DMS53 treated with DMSO at 0.1 percent for 48 hours (cell line): Measurements from ENCODE around the gene CSTPP1.
"Not testable (repeated sequence)": the region's sequence is repeated elsewhere in the genome, so short reads cannot be mapped to it uniquely, and the experiment has no call there.

ENCODE experiments used
- DNase-seq: peaks from one replicate; lab custom pipeline; 2025; ENCODE audit not compliant: unreplicated experiment; lab: John Stamatoyannopoulos, UW

CSTPP1 gene

DNA sequence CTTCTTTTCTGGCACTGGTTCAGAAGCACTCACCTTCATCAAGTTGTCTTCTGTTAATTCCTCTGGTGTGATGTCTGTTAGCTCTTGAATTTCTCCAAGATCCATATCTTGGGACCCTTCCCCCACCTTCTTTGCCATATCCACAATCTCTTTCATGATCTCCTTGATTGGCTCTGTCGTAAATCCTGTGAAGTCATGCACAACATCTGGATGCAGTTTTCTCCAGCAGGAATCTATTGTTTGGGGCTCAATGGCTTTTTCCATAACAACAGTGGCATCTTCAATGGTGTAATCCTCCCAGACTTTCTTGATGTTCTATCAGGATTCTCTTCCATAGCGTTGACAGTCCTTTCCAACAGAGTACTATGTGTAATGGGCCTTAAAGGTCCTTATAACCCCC lies 96.9 kb downstream of the CSTPP1 start:
- DNase-seq = no peak

DNA sequence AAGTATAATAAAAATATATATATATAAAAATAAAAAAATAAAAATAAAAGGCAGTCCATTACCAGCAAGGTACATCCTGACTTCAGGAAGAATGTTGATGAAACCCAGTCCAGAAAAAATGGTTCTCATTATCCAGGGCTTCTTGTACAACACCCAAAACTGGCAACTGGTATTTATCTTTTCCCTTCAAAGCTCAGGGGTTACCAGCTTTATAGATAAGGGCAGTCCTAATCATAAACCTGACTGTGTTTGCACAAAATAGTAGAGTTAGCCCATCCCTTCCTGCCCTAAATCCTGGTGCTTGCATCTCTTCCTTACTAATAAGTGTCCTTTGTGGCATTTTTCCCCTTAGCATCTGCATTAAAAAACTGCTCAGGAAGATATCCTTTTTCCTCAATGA lies 97.5 kb downstream of the CSTPP1 start:
- no peak for DNase-seq

- no peak for DNase-seq
These were observed 98.5 kb downstream of the CSTPP1 start for GRCh38 chr11:47035108-47035507.

- DNase-seq = no peak
These were observed 107.6 kb downstream of the CSTPP1 start for GRCh38 chr11:47044119-47044518.

- no peak for DNase-seq
These were observed 111.4 kb downstream of the CSTPP1 start for GRCh38 chr11:47047972-47048371.

- DNase-seq = no peak
These were observed 113.7 kb downstream of the CSTPP1 start for GRCh38 chr11:47050284-47050683.

- no peak for DNase-seq
These were observed 114.7 kb downstream of the CSTPP1 start for GRCh38 chr11:47051217-47051616.

DNA sequence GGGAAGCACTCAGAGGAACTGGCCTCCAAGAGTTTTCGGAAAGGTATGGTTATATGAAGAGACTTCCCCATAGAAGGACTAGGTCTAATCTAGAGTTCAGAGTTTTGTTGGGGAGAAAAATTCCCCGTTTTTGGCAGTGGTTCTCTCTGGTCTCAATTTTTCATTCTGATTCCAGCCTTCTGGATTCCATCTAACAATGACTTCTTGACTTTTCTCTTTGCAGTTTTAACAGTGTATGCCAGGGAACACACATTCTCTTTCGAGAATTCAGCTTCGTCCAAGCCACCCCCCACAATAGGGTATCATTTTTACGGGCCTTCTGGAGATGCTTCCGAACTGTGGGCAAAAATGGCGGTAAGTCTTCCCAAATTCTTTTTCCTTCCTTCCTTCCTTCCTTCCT lies 115.6 kb downstream of the CSTPP1 start:
- no peak for DNase-seq

DNA sequence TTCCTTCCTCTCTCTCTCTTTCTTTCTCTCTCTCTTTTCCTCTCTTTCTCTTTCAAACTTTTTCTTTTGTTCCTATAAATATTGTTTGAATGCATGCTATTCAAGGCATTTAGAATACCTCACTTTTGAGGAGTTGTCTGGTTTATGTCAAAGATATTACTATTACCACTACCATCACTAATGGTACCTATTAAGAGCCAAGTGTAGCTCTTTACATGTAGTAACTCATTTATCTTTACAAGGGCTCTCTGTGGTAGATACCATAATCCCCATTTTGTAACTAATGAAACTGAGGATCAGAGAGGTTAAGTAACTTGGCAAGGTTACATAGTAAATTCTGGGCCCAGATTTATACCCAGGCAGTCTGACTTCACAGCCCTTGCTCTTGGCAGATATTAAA lies 116.0 kb downstream of the CSTPP1 start:
- no peak for DNase-seq

GRCh38 chr11:47055534-47055933 lies 119.0 kb downstream of the CSTPP1 start:
- no peak for DNase-seq

DNA sequence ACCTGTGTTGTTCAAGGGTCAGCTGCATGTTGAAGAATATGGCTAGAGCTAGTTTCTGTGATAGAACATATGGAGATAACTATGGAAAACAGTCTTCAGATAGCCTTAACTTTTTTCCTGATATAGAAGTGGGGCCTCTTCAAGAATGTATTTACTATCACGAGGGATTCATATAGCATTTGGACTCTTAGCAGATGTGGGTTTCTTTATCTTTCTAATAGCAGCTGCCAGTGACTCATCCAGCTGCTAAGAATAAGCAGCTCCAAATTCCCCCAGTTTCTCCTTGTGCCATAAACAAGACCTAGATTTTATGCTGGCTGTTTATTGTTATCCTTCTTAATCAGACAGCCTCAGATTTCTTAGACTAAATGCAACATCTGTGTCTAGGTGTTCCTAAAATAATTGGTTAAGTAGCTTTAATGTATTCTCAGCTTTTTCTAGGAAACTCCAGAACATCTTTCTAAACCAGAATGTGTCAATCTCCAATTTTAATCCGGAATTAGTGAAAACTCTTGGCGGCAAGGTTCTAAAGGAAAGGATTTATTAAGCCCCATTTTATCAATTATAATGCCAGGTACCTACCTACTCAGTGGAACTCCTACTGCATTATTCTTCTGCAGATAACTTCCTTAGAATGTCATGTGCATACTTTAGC lies 119.8 kb downstream of the CSTPP1 start:
- no peak for DNase-seq

DNA sequence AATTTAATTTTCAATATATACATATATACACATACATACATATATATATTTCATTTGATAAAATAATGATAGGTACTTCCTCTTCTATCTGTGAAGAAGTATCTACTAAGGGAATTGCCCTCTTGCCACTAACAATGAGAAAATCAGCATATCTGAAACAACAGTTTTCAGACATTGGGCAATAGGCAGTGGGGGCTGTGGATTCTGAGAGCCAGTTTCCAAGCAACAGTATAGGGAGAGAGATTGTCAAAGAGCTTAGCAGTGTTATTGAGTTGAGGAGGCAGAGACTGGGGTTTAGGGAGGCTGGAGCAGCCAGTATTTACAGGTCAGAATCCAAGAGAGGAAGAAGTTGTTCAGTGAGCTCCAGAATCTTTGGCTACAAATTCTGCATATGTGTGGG lies 120.8 kb downstream of the CSTPP1 start:
- no peak for DNase-seq

- DNase-seq = no peak
These were observed 124.2 kb downstream of the CSTPP1 start for GRCh38 chr11:47060807-47061206.

DNA sequence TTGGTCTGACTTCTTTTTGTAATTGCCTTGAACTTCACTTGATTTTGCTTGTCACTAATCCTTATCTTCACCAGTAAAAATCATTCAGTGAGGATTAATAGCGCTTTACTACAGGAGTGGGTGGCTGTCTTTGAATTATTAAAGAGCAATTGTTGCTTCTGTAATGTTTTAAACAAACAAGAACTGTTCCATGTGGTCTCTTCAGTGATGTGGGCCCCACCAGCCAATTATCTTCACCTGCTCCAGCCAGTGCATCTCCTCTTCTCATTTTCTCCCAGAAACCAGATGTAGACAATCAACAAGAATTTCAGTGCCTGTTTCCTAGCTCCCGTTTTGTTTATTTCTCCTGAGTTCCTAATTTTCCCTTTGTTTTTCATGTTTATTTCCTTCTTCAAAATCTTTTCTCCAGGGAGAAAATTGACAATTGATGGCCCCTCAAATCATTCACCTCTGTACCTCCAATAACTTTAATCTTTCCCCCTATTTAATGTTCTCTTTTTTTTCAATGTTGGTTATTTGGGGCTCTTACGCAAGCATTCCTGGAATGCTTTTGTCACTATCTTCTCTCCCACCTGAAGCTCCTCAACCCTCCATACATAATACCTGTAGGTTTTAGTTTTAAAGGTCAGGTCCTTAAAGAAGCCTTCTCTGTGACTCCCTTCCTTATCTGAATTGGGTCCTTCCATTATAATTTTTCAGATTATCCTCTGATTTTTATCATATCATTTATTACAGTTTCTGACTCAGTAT lies 125.0 kb downstream of the CSTPP1 start:
- DNase-seq = no peak

DNA sequence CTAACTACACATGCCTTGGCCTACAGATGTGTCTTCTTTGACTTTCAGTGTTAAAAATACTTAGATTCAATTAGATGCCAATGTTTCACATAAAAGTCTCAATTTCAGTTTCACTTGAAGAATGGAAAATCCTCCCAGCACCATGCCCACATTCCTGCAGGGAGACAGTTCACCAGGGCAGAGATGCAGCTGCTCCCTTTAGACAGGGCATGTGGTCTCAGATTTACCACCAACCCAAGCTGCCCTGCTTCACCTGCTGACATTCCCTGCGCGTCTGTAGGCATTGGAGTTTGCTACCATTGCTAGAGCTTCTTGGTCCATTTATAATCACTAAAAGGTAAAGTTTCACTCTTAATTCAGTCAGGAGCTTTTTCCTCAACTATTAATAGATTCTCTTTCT lies 126.2 kb downstream of the CSTPP1 start:
- no peak for DNase-seq

DNA sequence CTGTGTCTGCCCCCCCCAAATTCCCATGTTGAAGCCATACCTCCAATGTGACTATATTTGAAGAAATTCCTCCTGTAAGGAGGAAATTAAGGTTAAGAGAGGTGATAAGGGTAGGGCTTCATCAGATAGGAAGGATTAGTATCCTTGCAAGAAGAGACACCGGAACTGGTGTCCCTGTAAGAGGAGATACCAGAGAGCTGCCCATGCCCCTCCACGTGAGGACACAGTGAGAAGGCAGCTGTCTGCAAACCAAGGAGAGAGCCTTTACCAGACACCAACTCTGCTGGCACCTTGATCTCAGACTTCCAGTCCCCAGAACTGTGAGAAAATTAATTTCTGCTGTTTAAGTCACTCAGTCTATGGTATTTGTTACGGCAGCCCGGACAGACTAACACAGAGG lies 130.8 kb downstream of the CSTPP1 start:
- DNase-seq = no peak

GRCh38 chr11:47070769-47071168 lies 134.2 kb downstream of the CSTPP1 start:
- no peak for DNase-seq

DNA sequence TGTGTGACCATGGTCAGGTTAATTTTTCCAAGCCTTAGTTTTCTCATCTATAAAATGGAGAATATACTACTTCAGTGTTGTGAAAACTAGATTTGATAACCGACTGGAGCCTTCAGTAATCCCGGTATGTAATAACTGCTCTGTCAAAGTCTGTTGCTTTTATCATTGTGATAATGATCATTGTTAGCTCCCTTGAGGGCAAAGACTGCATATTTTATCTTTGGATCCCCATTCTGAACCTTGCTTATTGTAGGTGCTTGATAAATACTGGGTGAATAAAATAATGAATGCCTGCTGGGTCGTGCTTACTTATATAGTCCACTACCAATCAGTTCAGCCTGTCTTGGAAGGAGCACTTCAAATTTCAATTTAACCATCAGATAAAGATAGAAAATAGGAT lies 134.8 kb downstream of the CSTPP1 start:
- DNase-seq = no peak

DNA sequence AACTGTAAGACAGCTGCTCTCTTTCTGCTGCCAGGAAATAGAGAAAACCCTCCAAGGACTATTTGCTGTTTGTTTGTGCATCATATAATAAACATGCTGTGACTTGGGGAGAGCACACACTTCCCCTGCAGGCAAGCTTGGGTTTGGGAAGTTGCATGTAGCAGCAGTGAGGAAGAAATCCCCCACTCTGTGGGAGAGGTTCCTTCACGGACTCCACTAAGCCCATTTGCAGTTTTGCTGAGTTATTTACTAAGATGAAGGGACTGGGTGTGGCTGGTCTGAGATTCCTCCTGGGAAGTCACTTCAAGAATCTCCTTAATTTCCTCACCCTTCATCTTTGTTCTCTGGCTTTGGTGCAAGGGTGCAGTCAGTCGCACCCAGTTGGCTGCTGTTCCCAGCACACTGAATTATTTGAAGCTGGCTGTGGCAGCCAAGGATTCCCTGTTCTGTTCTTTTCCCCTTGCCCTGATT lies 135.3 kb downstream of the CSTPP1 start:
- no peak for DNase-seq

DNA sequence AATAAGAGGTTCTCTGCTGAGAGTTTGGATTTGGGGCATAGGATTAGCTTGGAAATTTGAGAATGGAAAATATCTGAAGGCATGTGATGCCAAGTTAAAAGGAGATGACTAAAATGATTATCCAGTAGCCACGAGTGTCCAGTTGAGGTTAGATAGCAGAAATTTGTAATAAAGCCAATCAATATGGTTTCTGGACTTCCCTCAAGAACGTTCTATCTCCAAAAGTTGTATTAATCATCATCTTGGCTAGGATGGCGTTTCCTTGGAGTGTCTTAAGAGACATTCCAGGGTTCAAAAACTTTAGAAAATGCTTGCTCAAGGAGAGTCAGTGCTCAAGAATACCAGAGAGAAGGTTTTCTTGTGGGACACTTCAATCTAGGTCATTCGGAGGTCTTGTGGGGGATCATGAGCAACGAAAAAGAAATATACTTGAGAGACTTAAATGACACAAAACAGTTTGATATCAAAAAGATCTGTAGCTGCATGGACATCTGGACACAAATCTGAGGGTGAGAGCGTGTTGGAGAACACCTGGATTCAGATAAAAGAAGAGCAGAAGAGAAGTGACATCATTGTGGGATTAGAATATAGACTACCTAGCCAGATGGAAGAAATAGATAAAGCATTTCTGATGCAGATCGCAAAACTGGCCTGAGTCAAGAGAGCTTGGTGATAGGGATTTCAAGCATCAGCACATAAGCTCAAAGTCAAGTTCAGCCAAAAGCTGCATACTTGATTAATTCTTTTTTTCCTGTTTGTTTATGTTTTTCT lies 142.4 kb downstream of the CSTPP1 start:
- DNase-seq = no peak

- DNase-seq = not testable (repeated sequence)
These were observed 144.2 kb downstream of the CSTPP1 start for GRCh38 chr11:47080775-47081174.

DNA sequence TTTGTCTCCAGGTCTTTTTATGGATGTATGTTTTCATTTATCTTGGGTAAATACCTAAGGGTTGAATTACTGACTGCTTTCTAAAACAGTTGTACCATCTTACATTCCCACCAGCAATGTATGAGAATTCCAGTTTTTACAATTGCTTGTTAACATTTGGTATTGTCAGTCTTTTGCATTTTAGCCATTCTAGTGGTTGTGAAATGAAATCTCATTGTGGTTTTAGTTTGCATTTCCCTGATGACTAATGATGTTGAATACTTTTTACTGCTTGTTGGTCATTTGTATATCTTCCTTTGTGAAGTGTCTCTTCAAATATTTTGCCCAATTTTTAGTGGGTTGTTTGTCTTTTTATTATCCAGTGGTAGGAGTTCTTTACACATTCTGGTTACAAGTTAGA lies 147.4 kb downstream of the CSTPP1 start:
- no peak for DNase-seq
